ENCODE measurements around the gene NBAS. TPM values are rescaled to one million over a fixed set of nuclear protein-coding genes. Genes with fewer than 3 reads are reported as not detected.

The NBAS gene
- polyA plus RNA-seq, 1 donor (not counting 4 experiments of a cell fraction or from before 2014, with no cell fraction given), result 27.9 TPM

- Histone ChIP-seq H3K79me2 (ENCODE audit: control insufficient read depth, insufficient read depth, low read length) (no peaks in the 10 kb centered on the region), H3K4me2 (ENCODE audit: control insufficient read depth, extremely low read depth, insufficient read depth, low read depth, low read length) (no peak overlapping the region), H3K36me3 (ENCODE audit: control insufficient read depth in 2 of 2, extremely low read depth in 1 of 2, insufficient read depth in 2 of 2, low read length in 2 of 2) (peaks cover 0 to 2% of the 10 kb centered on the region in 2 experiments), H3K4me3 (ENCODE audit: control insufficient read depth in 2 of 3, extremely low read depth in 1 of 3, insufficient read depth in 2 of 3, low read depth in 1 of 3, low read length in 3 of 3) (no peak overlapping the region), H3K9ac (ENCODE audit: control insufficient read depth, extremely low read depth, insufficient read depth, low read length) (no peak overlapping the region), H3K9me1 (ENCODE audit: control insufficient read depth, extremely low read depth, insufficient read depth, low read length) (no peaks in the 10 kb centered on the region), H3K27me3 (ENCODE audit: control insufficient read depth, extremely low read depth, insufficient read depth, low read length) (no peaks in the 10 kb centered on the region), H3K4me1 (ENCODE audit: control insufficient read depth, extremely low read depth, insufficient read depth, low read length) (peaks cover 23% of the 10 kb centered on the region), H3K9me3 (ENCODE audit: control insufficient read depth, low read depth, low read length) (no peaks in the 10 kb centered on the region), H4K20me1 (ENCODE audit: control insufficient read depth, extremely low read depth, insufficient read depth, low read length) (no peaks in the 10 kb centered on the region), H2AFZ (ENCODE audit: control insufficient read depth, low read length) (no peak overlapping the region), H3K27ac (ENCODE audit: control insufficient read depth, insufficient read depth, low read length) (no peak overlapping the region)
- no peak for TF ChIP-seq EZH2 (IDR thresholded peaks at IDR 0.05; ENCODE audit: low read length)
- TF ChIP-seq CTCF (optimal IDR thresholded peaks at IDR 0.05 in 1 of 3, IDR thresholded peaks at IDR 0.05 in 1 of 3, conservative IDR thresholded peaks at IDR 0.05 in 1 of 3; ENCODE audit: extremely low read depth in 1 of 3, insufficient read depth in 2 of 3, low read length in 3 of 3), result no peak
- dilution Hi-C loops (cut with MboI; ENCODE audit: extremely low pct_ligation_motif_present, low sequenced_read_pairs), result no loop called here
- FAIRE-seq, result no peak
- DNase-seq (ENCODE audit: low read depth, low spot score), result no peak
These were observed 387.6 kb downstream of the NBAS start for GRCh38 chr2:15173501-15173900.

GRCh38 chr2:15172825-15173224 is 388.3 kb downstream of the NBAS start:
- Histone ChIP-seq H4K20me1 (ENCODE audit: control insufficient read depth, extremely low read depth, insufficient read depth, low read length) (no peaks in the 10 kb centered on the region), H3K9me3 (ENCODE audit: control insufficient read depth, low read depth, low read length) (no peaks in the 10 kb centered on the region), H3K4me1 (ENCODE audit: control insufficient read depth, extremely low read depth, insufficient read depth, low read length) (peaks cover 23% of the 10 kb centered on the region), H2AFZ (ENCODE audit: control insufficient read depth, low read length) (no peak overlapping the region), H3K36me3 (ENCODE audit: control insufficient read depth in 2 of 2, extremely low read depth in 1 of 2, insufficient read depth in 2 of 2, low read length in 2 of 2) (no peaks in the 10 kb centered on the region), H3K4me3 (ENCODE audit: control insufficient read depth in 2 of 3, extremely low read depth in 1 of 3, insufficient read depth in 2 of 3, low read depth in 1 of 3, low read length in 3 of 3) (no peak overlapping the region), H3K4me2 (ENCODE audit: control insufficient read depth, extremely low read depth, insufficient read depth, low read depth, low read length) (no peak overlapping the region), H3K27me3 (ENCODE audit: control insufficient read depth, extremely low read depth, insufficient read depth, low read length) (no peaks in the 10 kb centered on the region), H3K79me2 (ENCODE audit: control insufficient read depth, insufficient read depth, low read length) (no peaks in the 10 kb centered on the region), H3K9ac (ENCODE audit: control insufficient read depth, extremely low read depth, insufficient read depth, low read length) (no peak overlapping the region), H3K9me1 (ENCODE audit: control insufficient read depth, extremely low read depth, insufficient read depth, low read length) (no peaks in the 10 kb centered on the region), H3K27ac (ENCODE audit: control insufficient read depth, insufficient read depth, low read length) (no peak overlapping the region)
- DNase-seq (ENCODE audit: low read depth, low spot score) (no peak), FAIRE-seq (no peak)
- TF ChIP-seq CTCF (optimal IDR thresholded peaks at IDR 0.05 in 1 of 3, IDR thresholded peaks at IDR 0.05 in 1 of 3, conservative IDR thresholded peaks at IDR 0.05 in 1 of 3; ENCODE audit: extremely low read depth in 1 of 3, insufficient read depth in 2 of 3, low read length in 3 of 3), result no peak
- no peak for TF ChIP-seq EZH2 (IDR thresholded peaks at IDR 0.05; ENCODE audit: low read length)
- dilution Hi-C loops (cut with MboI; ENCODE audit: extremely low pct_ligation_motif_present, low sequenced_read_pairs), result no loop called here

All from keratinocyte (primary cell).